ENCODE measurements around the gene SCG3. TPM values are rescaled to one million over a fixed set of nuclear protein-coding genes. Genes with fewer than 3 reads are reported as not detected.

Gene SCG3
- total RNA-seq, 2 donors from 2014 or later, result not detected

DNA sequence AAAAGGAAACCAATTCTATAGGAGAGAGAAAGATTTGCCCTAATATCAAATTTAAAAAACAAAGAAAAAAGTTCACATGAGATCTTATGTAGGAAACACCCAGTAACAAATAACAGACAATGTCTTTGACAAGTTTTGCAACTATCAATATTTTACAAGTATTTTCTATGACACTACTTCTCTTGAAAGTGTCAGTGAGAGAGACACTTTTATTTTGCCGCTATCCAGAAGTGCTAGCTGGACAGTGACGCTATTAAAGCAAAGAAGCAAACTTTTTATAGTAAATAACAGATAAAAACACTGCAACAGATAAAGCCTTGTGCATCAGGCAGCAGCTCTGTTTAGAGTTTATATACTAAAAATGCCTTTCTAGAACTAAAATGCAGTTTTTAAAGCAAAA lies 42.9 kb downstream of the SCG3 start:
- Mint-ChIP-seq H3K4me1 (peaks cover 31% of the 10 kb centered on the region), H3K36me3 (ENCODE audit: low read depth) (peaks cover 7% of the 10 kb centered on the region), H3K27ac (peak overlapping the region; percentile 61), H3K27me3 (no peaks in the 10 kb centered on the region), H3K4me3 (no peak overlapping the region)
- no peaks in the 10 kb centered on the region for H3K9me3 ChIP-seq (ENCODE audit: control insufficient read depth, low read length, poor library complexity, severe bottlenecking)
- no peak for ATAC-seq
- DNase-seq, result no peak

- DNase-seq (no peak), ATAC-seq (no peak)
- H3K9me3 ChIP-seq (ENCODE audit: control insufficient read depth, low read length, poor library complexity, severe bottlenecking), result no peaks in the 10 kb centered on the region
- Mint-ChIP-seq H3K4me3 (no peak overlapping the region), H3K27me3 (no peaks in the 10 kb centered on the region), H3K4me1 (peaks cover 32% of the 10 kb centered on the region), H3K36me3 (ENCODE audit: low read depth) (peaks cover 7% of the 10 kb centered on the region), H3K27ac (peak overlapping the region; percentile 61)
These were observed 43.4 kb downstream of the SCG3 start for GRCh38 chr15:51724673-51725072.

- peaks cover 47% of the 10 kb centered on the region for H3K4me1 Mint-ChIP-seq
These were observed 45.2 kb downstream of the SCG3 start for GRCh38 chr15:51726302-51727073.

DNA sequence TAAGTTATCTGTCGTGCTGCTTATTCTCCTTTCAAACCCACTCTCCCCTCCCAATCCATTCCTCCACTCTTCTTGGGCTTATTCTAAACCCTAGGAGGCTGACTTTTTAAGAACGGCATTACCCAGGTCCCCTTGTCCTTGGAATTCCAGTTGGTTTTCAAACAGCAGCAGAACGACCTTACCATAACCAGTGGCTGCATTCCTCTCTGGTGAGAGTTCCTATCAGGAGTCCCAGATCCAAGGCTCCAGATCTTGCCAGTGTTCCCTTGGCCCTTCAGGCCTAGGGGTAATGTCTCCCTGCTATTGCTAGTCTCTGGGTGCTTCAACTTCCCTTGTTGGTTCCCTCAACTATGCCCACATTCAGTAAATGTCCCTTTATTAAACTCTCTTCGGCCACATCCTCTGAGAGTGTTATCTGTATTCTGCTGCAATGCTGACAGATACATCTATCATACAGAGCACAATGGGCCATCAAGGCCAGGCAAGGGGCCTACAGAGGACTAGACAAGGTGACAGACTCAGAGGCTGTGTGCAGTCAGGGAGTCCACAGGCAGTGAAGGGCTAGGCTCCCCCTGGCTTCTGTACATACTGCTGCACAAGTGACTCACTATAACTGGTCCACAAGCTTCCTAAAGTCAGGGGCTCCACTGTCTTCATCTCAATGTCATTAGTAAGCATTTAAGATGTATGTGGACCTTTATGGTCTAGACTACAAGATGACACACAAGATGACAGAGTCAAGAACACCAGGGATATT lies 46.0 kb downstream of the SCG3 start:
- peaks cover 50% of the 10 kb centered on the region for H3K4me1 Mint-ChIP-seq
- H3K4me3 Mint-ChIP-seq, result peak overlapping the region; percentile 67
- H3K9me3 ChIP-seq (ENCODE audit: control insufficient read depth, low read length, poor library complexity, severe bottlenecking), result no peaks in the 10 kb centered on the region
- peak overlapping the region; percentile 100 for H3K27ac Mint-ChIP-seq
- no peaks in the 10 kb centered on the region for H3K27me3 Mint-ChIP-seq
- ATAC-seq (peak; percentile 23), DNase-seq (no peak)
- peaks cover 2% of the 10 kb centered on the region for H3K36me3 Mint-ChIP-seq (ENCODE audit: low read depth)

More at GRCh38 chr15:51726302-51727073, 45.2 kb downstream of the SCG3 start:
- no peaks in the 10 kb centered on the region for H3K9me3 ChIP-seq (ENCODE audit: control insufficient read depth, low read length, poor library complexity, severe bottlenecking)
- peak; percentile 58 for ATAC-seq
- H3K36me3 Mint-ChIP-seq (ENCODE audit: low read depth), result peaks cover 7% of the 10 kb centered on the region
- H3K27me3 Mint-ChIP-seq, result no peaks in the 10 kb centered on the region
- H3K27ac Mint-ChIP-seq, result peak overlapping the region; percentile 100
- H3K4me3 Mint-ChIP-seq, result peak overlapping the region; percentile 67
- DNase-seq, result no peak

- peaks cover 5% of the 10 kb centered on the region for H3K36me3 Mint-ChIP-seq (ENCODE audit: low read depth)
- no peaks in the 10 kb centered on the region for H3K9me3 ChIP-seq (ENCODE audit: control insufficient read depth, low read length, poor library complexity, severe bottlenecking)
- DNase-seq, result peak in 1 of 3 donors; percentile 11
- peaks cover 72% of the 10 kb centered on the region for H3K4me1 Mint-ChIP-seq
- H3K27ac Mint-ChIP-seq, result peak overlapping the region; percentile 100
- H3K27me3 Mint-ChIP-seq, result no peaks in the 10 kb centered on the region
- ATAC-seq, result peak; percentile 73
- H3K4me3 Mint-ChIP-seq, result peak overlapping the region; percentile 93
These were observed 50.4 kb downstream of the SCG3 start for GRCh38 chr15:51731549-51732267.

DNA sequence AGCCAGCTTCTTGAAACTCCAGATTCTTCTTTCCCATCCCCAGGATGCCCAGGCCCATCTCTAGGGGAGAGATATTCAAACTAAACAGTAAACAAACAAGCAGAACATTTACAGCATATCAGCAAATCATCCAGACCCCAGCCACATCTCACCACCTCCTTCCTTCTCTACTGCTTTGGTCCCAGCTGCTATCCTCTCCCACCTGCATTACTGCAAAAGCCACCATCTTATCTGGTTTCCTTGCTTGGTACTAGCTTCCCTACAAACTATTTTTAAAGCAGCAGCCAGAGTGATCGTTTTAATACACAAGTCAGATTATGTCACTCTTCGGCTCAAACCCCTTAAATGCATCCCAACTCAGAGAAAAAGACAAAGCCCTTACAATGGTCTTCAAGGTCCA lies 51.3 kb downstream of the SCG3 start:
- H3K4me1 Mint-ChIP-seq, result peaks cover 65% of the 10 kb centered on the region
- H3K36me3 Mint-ChIP-seq (ENCODE audit: low read depth), result peaks cover 7% of the 10 kb centered on the region
- H3K27me3 Mint-ChIP-seq, result no peaks in the 10 kb centered on the region
- no peak for DNase-seq
- H3K27ac Mint-ChIP-seq, result peak overlapping the region; percentile 100
- H3K4me3 Mint-ChIP-seq, result peak overlapping the region; percentile 93
- no peaks in the 10 kb centered on the region for H3K9me3 ChIP-seq (ENCODE audit: control insufficient read depth, low read length, poor library complexity, severe bottlenecking)
- ATAC-seq, result no peak

DNA sequence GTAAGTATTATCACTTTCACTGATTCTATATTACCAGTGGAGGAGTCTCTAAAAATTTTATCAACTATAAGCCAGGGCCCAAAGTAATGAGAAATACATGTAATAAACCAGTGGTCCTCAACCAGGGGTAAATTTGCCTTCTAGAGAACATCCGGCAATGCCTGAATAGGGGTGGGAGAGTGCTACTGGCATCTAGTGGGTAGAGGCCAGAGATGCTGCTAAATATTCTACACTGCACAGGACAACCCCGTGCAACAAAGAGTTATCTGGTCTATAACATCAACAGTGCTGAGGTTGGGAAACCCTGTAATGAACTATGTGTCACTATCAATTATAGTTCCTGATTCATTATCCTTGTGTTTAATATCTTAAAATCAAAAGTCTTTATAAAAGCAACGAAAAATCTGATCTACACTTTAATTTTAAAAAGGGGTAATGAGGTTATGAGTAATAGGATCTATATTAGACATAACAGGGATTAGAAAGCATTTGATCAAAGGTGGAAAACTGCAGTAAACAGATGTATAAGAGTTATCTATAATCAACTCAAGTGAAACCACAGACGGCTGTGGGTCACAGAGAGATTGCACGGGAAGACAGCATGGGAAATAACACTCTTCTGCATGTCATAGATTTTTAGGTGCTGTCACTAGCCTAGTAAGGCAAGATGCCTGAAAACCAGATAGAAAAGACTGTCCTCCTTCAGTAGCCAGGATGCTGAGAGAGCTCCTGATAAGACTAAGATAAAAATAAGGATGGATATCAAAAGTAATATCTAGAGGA lies 54.1 kb downstream of the SCG3 start:
- Mint-ChIP-seq H3K4me3 (peak overlapping the region; percentile 94), H3K36me3 (ENCODE audit: low read depth) (peaks cover 7% of the 10 kb centered on the region), H3K27me3 (no peaks in the 10 kb centered on the region), H3K27ac (peak overlapping the region; percentile 100), H3K4me1 (peaks cover 68% of the 10 kb centered on the region)
- ATAC-seq, result peak; percentile 47
- DNase-seq, result no peak
- no peaks in the 10 kb centered on the region for H3K9me3 ChIP-seq (ENCODE audit: control insufficient read depth, low read length, poor library complexity, severe bottlenecking)

DNA sequence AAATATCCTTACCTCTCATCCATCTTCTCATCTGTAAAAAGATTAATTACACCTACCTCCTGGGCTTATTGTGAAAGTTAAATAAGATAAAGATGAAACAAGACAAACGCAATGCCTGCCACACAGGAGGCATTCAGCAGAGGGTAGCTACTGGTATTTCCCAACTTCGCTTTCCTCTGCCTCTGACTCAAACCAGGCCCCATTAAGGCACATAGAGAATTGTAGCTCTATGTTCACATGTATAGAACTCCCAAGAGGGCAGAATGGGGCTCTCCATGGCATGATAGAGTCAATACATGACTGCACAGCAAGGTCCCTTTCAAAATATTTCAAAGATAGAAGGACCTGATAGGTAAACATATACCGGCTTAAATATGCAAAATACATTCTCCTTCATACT lies 54.8 kb downstream of the SCG3 start:
- DNase-seq (no peak), ATAC-seq (no peak)
- H3K9me3 ChIP-seq (ENCODE audit: control insufficient read depth, low read length, poor library complexity, severe bottlenecking), result no peaks in the 10 kb centered on the region
- Mint-ChIP-seq H3K36me3 (ENCODE audit: low read depth) (peaks cover 7% of the 10 kb centered on the region), H3K4me3 (peak overlapping the region; percentile 94), H3K4me1 (peaks cover 62% of the 10 kb centered on the region), H3K27me3 (no peaks in the 10 kb centered on the region), H3K27ac (peak overlapping the region; percentile 100)

DNA sequence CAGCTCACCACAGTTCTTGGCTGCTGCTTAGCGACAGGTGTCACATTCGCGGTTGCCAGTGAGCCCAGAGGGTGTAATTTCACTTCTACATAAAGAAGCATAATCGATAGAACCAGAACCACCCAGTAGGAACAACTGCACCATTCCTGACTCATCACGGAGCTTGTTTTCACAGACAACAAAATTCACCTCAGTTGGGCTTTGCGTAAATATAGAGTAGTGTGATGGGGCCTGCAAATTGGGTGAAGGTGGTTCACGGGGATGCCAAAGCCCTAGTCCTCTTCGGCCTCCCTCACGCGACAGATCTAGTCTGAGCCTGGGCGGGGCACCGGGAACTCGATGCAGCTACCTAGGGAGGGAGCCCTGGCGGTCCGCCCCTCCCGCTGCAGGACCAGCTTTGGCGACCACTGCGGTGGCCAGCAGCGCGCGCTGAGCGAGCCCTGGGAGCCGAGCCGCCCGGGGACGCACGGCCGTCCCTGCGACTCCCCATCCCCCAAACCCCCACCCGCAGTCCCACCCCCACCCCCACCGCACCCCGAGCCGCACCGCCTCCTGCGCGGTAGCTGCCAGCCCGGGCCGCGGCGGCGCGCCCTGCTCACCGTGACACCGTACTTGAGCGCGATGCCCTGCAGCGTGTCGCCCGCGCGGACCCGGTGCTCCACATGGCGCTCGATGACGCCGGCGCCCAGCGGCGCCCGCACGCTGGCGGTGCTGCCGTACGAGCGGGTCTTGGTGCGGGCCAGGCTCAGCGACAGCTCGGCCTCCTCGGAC lies 55.6 kb downstream of the SCG3 start:
- Mint-ChIP-seq H3K4me3 (peak overlapping the region; percentile 94), H3K27me3 (no peaks in the 10 kb centered on the region), H3K27ac (peak overlapping the region; percentile 100), H3K36me3 (ENCODE audit: low read depth) (peaks cover 7% of the 10 kb centered on the region), H3K4me1 (peaks cover 54% of the 10 kb centered on the region)
- no peaks in the 10 kb centered on the region for H3K9me3 ChIP-seq (ENCODE audit: control insufficient read depth, low read length, poor library complexity, severe bottlenecking)
- ATAC-seq (peak; percentile 66), DNase-seq (peak; percentile 44 to 48 (median 47))

DNA sequence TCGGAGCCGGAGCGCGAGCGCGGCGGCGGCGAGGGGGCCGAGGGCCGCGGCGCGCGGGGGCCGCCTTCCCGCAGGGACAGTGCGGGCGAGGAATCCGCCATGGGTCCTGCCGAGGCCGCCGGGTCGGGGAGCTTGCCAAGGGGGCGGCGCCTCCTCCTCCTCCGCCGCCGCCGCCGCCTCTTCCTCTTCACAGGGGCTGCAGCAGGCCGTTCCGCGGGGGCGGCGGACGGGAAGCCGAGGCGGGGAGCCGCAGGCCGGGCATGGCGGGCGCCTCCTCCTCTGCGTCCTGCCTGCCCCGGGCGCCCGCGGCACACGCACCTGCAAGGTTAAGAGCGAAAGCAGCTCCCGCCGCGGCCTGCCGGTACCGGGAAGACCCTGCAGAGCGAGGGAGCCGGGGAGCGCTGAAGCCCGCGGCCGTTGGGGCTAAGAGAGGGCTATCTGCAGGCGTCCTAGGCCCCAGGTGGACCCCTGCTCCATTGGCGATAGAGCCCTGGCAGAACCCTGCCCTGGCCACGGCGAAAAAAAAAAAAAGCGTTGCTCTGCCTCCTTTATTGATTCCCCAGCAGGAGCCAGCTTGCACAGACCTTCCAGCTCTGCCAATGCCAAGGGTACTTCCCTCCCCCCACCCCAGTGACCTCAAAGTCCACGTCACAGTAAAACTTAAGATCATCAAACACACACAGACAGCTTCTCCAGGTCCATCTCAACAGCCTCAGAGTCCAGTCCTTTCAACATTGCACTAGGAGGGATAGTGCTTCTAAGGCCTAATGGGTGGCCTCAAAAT lies 56.4 kb downstream of the SCG3 start, which contains the start of gene LYSMD2:
TSS of gene LYSMD2 (minus strand) at position 134 of the 784 bp plus-strand sequence. CDS start at position 101, 33 bp downstream.
- H3K9me3 ChIP-seq (ENCODE audit: control insufficient read depth, low read length, poor library complexity, severe bottlenecking), result no peaks in the 10 kb centered on the region
- peak within 1 kb of the TSS; percentile 100 for H3K27ac Mint-ChIP-seq
- ATAC-seq (peak; percentile 61), DNase-seq (peak; percentile 46 to 63 (median 58))
- H3K36me3 Mint-ChIP-seq (ENCODE audit: low read depth), result peaks cover 7% of the 10 kb centered on the region
- peak within 1 kb of the TSS; percentile 94 for H3K4me3 Mint-ChIP-seq
- peaks cover 46% of the 10 kb centered on the region for H3K4me1 Mint-ChIP-seq
- no peaks in the 10 kb centered on the region for H3K27me3 Mint-ChIP-seq

DNA sequence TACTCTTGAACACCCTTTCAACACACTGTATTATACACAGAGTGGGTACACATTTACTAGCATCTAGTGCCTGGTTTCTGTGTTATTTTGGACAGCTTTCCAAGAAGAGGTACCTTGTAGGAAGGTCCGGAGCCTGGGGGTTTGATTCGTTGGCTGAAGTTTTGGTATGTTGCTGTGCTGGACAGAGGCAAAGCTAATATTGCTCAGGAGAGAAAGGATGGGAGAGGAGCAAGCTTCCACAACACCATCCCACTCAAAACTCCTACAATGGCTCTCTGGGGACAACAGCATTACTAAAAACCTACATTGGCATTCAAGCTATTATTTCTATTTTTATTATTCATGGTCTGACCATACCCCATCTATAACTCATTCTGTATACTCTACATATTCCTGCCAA lies 57.2 kb downstream of the SCG3 start:
- Mint-ChIP-seq H3K27me3 (no peaks in the 10 kb centered on the region), H3K4me1 (peaks cover 38% of the 10 kb centered on the region), H3K36me3 (ENCODE audit: low read depth) (peaks cover 3% of the 10 kb centered on the region), H3K27ac (peak overlapping the region; percentile 96), H3K4me3 (peak overlapping the region; percentile 94)
- no peak for ATAC-seq
- H3K9me3 ChIP-seq (ENCODE audit: control insufficient read depth, low read length, poor library complexity, severe bottlenecking), result no peaks in the 10 kb centered on the region
- DNase-seq, result no peak

Measured in T-helper 17 cell (primary cell).